GM23338 (cell line): ENCODE results near the gene AKR1D1. TPM values are rescaled to one million over a fixed set of nuclear protein-coding genes. Genes with fewer than 3 reads are reported as not detected.

Experiments used
- ATAC-seq: fragments of 200-7000 bp; cut with Tn5 transposase; 3 replicates; pipeline ENCODE4 v1.9.1; 2020
- DNase-seq: peaks from one replicate; pipeline ENCODE4 v3.0.0-alpha.2; 2015; ENCODE audit warnings: low spot score
- H2AFZ ChIP-seq: fragments of 200-600 bp; sonication (generic); 2 replicates; pipeline ENCODE4 v1.8.0; 2016; ENCODE audit warnings: antibody characterized with exemption, mild to moderate bottlenecking, moderate library complexity
- H3F3A ChIP-seq: fragments of 200-600 bp; sonication (generic); replicated peaks from 2 replicates; pipeline ENCODE4 v1.8.0; 2017; ENCODE audit warnings: antibody characterized with exemption, mixed run types, low read depth
- H3K27ac ChIP-seq: fragments of 200-600 bp; sonication (generic); 2 replicates; pipeline ENCODE4 v1.6.1; 2016; ENCODE audit warnings: low read depth
- H3K27me3 ChIP-seq: fragments of 200-600 bp; sonication (generic); 2 replicates; pipeline ENCODE4 v1.8.0; 2016; ENCODE audit warnings: mild to moderate bottlenecking, mixed run types, moderate library complexity; ENCODE audit not compliant: insufficient read depth
- H3K36me3 ChIP-seq: fragments of 200-600 bp; sonication (generic); 2 replicates; pipeline ENCODE4 v1.8.0; 2016; ENCODE audit warnings: mild to moderate bottlenecking; ENCODE audit not compliant: insufficient read depth
- H3K4me1 ChIP-seq: fragments of 200-600 bp; sonication (generic); 2 replicates; pipeline ENCODE4 v1.8.0; 2016; ENCODE audit warnings: mild to moderate bottlenecking, moderate library complexity; ENCODE audit not compliant: insufficient read depth
- H3K4me2 ChIP-seq: fragments of 200-600 bp; sonication (generic); 2 replicates; pipeline ENCODE4 v1.7.1; 2017; ENCODE audit warnings: mixed run types
- H3K4me3 ChIP-seq: fragments of 200-600 bp; sonication (generic); 2 replicates; pipeline ENCODE4 v1.6.1; 2016; ENCODE audit warnings: mixed run types
- H3K79me2 ChIP-seq: fragments of 200-600 bp; sonication (generic); replicated peaks from 2 replicates; pipeline ENCODE4 v1.8.0; 2017; ENCODE audit warnings: mild to moderate bottlenecking; ENCODE audit not compliant: insufficient read depth
- H3K9me2 ChIP-seq: fragments of 200-600 bp; sonication (generic); 2 replicates; pipeline ENCODE4 v1.8.0; 2017; ENCODE audit not compliant: insufficient read depth
- H4K20me1 ChIP-seq: fragments of 200-600 bp; sonication (generic); replicated peaks from 2 replicates; pipeline ENCODE4 v1.8.0; 2017; ENCODE audit warnings: mild to moderate bottlenecking; ENCODE audit not compliant: insufficient read depth
- H3K27ac Mint-ChIP-seq: 2 replicates; pipeline ENCODE4 v1.8.0; 2020; ENCODE audit warnings: inconsistent platforms, mild to moderate bottlenecking, moderate library complexity, mixed read lengths
- H3K27me3 Mint-ChIP-seq: 3 replicates; pipeline ENCODE4 v1.8.0; 2022; ENCODE audit warnings: low read depth, mild to moderate bottlenecking, moderate library complexity, mixed read lengths, inconsistent platforms; ENCODE audit not compliant: insufficient read depth, poor library complexity
- H3K36me3 Mint-ChIP-seq: 3 replicates; pipeline ENCODE4 v1.8.0; 2021; ENCODE audit warnings: low read depth, mild to moderate bottlenecking, inconsistent platforms, moderate library complexity, mixed read lengths
- H3K4me1 Mint-ChIP-seq: 3 replicates; pipeline ENCODE4 v1.8.0; 2020; ENCODE audit warnings: mild to moderate bottlenecking, inconsistent platforms, mixed read lengths
- H3K4me3 Mint-ChIP-seq: 3 replicates; pipeline ENCODE4 v1.8.0; 2021; ENCODE audit warnings: moderate library complexity, mild to moderate bottlenecking, inconsistent platforms, mixed read lengths
- H3K9me3 Mint-ChIP-seq: 3 replicates; pipeline ENCODE4 v1.8.0; 2020; ENCODE audit warnings: moderate library complexity, mild to moderate bottlenecking, inconsistent platforms, mixed read lengths
- CREB1 ChIP-seq: fragments of 250-450 bp; sonication (Bioruptor Pico); IDR thresholded peaks from 2 replicates; pipeline ENCODE4 v1.5.0; 2020; ENCODE audit warnings: low read depth, mild to moderate bottlenecking, moderate library complexity
- EZH2 ChIP-seq: fragments of 200-600 bp; sonication (generic); IDR thresholded peaks from one replicate; pipeline ENCODE4 v1.8.0; 2017; ENCODE audit warnings: antibody characterized with exemption, mild to moderate bottlenecking, low read depth; ENCODE audit not compliant: unreplicated experiment
- EZH2phosphoT487 ChIP-seq: fragments of 200-600 bp; sonication (generic); IDR thresholded peaks from one replicate; pipeline ENCODE4 v1.8.1; 2018; ENCODE audit warnings: antibody characterized with exemption; ENCODE audit not compliant: unreplicated experiment
- JUNB ChIP-seq: IDR thresholded peaks from one replicate; pipeline ENCODE4 v1.6.1; 2016; ENCODE audit warnings: antibody characterized with exemption; ENCODE audit not compliant: unreplicated experiment
- NANOG ChIP-seq: IDR thresholded peaks from 2 replicates; pipeline ENCODE4 v1.6.1; 2016; ENCODE audit warnings: antibody characterized with exemption, borderline replicate concordance
- POLR2AphosphoS5 ChIP-seq: IDR thresholded peaks from 2 replicates; pipeline ENCODE4 v1.6.1; 2016; ENCODE audit warnings: antibody characterized with exemption, low read depth
- STAT1 ChIP-seq: IDR thresholded peaks from one replicate; pipeline ENCODE4 v1.6.1; 2016; ENCODE audit warnings: antibody characterized with exemption; ENCODE audit not compliant: unreplicated experiment
- ZNF114 ChIP-seq: fragments of 250-450 bp; sonication (Bioruptor Pico); IDR thresholded peaks from 2 replicates; pipeline ENCODE4 v1.5.0; 2020; ENCODE audit warnings: mild to moderate bottlenecking, moderate library complexity
- ZNF462 ChIP-seq: fragments of 250-450 bp; sonication (Bioruptor Pico); IDR thresholded peaks from 2 replicates; pipeline ENCODE4 v1.5.0; 2020; ENCODE audit warnings: mild to moderate bottlenecking, moderate library complexity
- polyA plus RNA-seq: library from polyadenylated mRNA; unstranded; fragments of >200 nt; fragmentation: Nextera tagmentation; extraction: Ambion mirVana; gene quantifications from 2 replicates; pipeline ENCODE4 v1.2.1, GENCODE V29; 2016
- total RNA-seq: library from RNA; depleted of rRNA; stranded (reverse); fragments of >200 nt; shearing (Covaris generic); gene quantifications from 2 replicates; pipeline ENCODE4 v1.2.3, GENCODE V29; 2014

The AKR1D1 gene
- total and polyA plus RNA-seq, 2 experiments from 2014 or later, result 0.14 TPM; not detected in 1

DNA sequence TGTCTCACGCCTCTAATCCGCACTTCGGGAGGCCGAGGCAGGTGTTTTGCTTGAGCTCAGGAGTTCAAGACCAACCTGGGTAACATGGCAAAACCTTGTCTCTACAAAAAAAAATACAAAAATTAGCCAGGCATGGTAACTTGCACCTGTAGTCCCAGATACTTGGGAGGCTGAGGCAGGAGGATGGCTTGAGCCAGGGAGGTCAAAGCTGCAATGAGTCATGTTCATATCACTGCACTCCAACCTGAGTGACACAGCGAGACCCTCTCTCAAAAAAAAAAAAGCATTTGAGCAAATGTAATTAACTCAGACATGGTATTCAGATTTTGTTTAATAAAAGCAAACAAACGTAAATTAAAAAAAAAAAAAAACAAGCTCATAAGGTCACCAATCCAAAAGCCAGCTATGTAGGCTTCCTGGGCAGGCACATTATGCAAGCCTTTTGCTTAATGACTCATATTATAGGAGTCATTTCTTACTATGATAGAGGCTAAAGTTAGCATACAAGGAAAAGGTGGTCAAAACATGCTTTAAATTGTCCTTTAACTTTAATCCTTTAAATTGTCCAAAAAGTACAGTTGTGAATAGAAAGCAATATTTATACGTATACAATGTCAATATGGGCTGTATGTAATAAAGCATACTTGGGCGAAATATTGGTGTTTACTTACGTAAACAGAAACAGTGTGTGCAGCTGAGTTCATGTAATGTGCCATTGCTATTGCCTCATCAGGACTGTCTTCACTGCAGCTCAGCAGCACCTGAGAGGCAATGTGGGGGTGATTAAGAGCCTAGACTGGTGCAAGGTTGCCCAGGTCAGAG lies 13.0 kb downstream of the AKR1D1 start (continued):
- no peak for TF ChIP-seq ZNF462 (CRISPR knock-in tag)

- Histone ChIP-seq H2AFZ (peak overlapping the region; percentile 24), H3K79me2 (no peaks in the 10 kb centered on the region), H3K4me1 (no peaks in the 10 kb centered on the region), H3K9me2 (no peaks in the 10 kb centered on the region), H3F3A (no peaks in the 10 kb centered on the region), H3K4me2 (no peak overlapping the region), H3K36me3 (no peaks in the 10 kb centered on the region), H3K4me3 (no peak overlapping the region), H4K20me1 (no peaks in the 10 kb centered on the region), H3K27me3 (no peaks in the 10 kb centered on the region), H3K27ac (no peak overlapping the region)
- Mint-ChIP-seq H3K4me3 (no peak overlapping the region), H3K27ac (no peak overlapping the region), H3K4me1 (no peaks in the 10 kb centered on the region), H3K27me3 (no peaks in the 10 kb centered on the region), H3K9me3 (no peaks in the 10 kb centered on the region), H3K36me3 (no peaks in the 10 kb centered on the region; the same call in 2 of the 3 replicates)
- no peak for ATAC-seq
- DNase-seq, result no peak
- TF ChIP-seq ZNF114 (CRISPR knock-in tag) (no peak), ZNF462 (CRISPR knock-in tag) (no peak), NANOG (no peak), JUNB (no peak), POLR2AphosphoS5 (no peak), STAT1 (no peak), EZH2phosphoT487 (no peak), CREB1 (no peak), EZH2 (no peak)
Observed at GRCh38 chr7:138091032-138091431, 14.8 kb downstream of the AKR1D1 start.
